T-helper 2 cell treated with Interferon-gamma antibody and Interleukin-4, amounts not matched to agents 100 ng/mL and 5 ng/mL, for 36 hours (primary cell): ENCODE results near the gene CPNE7. TPM values are rescaled to one million over a fixed set of nuclear protein-coding genes. Genes with fewer than 3 reads are reported as not detected.

Source experiments
- intact Hi-C: fragments of 100-400 bp; cut with micrococcal nuclease; formaldehyde crosslinking; loops from one replicate; pipeline ENCODE4 v1.15.1; 2023
- total RNA-seq: library from RNA; stranded (reverse); gene quantifications from 2 replicates; pipeline ENCODE4 v1.2.3, GENCODE V29; 2022

CPNE7 gene
- total RNA-seq, 1 donor from 2014 or later = 3.8 TPM

- intact Hi-C loops = no loop called here
These were observed 26.4 kb upstream of the CPNE7 start for GRCh38 chr16:89549007-89549700.

DNA sequence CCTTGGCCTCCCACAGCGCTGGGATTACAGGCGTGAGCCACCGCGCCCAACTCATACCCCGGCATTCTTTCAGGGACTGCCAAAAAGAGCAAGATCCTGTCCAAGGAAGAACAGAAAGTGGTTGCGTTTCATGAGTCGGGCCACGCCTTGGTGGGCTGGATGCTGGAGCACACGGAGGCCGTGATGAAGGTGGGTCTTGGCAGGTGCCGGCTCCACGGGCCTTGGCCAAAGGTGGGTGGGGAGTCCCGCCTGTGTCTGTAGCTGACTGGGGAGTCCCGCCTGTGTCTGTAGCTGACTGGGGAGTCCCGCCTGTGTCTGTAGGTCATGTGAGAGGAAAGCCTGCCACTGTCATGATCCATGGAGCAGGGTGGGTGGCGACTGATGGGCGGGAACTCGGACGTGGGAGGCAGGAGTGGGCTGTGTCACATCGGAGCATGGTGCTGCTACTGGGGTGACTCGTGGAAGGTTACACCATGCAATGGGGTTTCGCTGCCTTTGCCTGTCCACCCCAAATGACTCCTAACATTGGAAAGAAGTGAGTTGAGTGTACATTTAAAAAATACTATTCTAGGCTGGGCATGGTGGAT, 25.0 kb upstream of the CPNE7 start:
- intact Hi-C loops = no loop called here

DNA sequence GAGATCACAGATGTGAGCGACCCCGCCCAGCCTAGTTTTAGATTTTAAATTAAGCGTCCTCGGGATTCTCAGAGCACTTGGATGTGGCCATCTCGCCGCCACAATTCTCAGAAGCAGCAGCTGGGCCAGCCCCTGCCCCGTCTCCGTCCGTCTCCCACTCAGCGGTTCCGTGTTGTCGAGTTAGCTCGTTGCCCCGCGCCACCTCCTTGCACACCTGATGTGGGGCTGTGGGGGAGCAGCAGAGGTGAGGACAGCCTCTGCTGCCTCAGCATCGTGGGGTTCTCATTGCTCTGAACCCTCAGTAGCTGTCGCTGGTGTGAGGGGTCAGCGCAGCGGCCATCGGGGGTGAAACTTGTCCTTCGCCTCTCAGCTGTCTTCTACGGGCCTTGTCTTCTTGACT, 23.2 kb upstream of the CPNE7 start:
- intact Hi-C loops = no loop called here

DNA sequence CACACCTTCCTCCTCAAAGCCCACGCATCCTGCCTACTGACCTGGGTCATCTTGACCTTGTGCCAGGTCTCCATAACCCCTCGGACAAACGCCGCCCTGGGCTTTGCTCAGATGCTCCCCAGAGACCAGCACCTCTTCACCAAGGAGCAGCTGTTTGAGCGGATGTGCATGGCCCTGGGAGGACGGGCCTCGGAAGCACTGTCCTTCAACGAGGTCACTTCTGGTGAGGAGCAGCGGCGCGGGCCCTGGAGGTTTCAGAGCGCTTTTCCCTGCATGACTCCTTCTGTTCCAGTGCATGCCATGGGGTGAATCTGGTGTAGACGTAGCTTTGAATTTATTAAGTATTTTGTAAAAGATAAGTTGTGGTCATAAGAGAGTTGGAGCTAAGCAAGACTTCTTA, 22.6 kb upstream of the CPNE7 start:
- intact Hi-C loops = no loop called here

DNA sequence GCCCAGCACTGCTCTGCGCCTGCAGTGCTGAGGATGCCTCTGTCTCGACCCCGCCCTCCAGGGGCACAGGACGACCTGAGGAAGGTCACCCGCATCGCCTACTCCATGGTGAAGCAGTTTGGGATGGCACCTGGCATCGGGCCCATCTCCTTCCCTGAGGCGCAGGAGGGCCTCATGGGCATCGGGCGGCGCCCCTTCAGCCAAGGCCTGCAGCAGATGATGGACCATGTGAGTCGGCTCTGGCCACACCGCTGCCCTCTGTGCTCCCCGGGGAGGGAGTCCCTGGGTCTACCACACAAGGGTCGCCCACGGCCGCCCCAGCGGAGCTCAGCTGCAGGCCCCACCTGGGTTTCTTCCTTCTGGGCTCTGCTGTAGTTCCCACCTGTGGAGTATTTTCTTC, 21.8 kb upstream of the CPNE7 start:
- intact Hi-C loops = no loop called here

- intact Hi-C loops = no loop called here
These were observed 21.2 kb upstream of the CPNE7 start for GRCh38 chr16:89554343-89554742.

DNA sequence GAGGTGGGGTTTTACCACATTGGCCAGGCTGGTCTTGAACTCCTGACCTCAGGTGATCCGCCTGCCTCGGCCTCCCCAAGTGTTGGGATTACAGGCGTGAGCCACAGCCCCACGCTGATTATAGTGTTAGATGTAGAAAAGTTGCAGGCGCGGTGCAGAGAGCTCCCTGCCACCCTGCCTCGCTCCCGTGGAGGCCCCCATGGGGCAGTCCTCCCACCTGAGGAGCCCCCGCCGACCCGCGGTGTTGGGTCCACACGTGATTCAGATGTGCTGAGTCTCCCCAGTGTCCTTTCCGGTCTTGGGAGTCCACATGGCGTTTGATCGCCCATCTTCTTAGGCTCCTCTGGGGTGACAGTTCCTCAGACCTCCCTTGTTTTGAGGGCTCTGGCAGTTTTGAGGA, 20.3 kb upstream of the CPNE7 start:
- intact Hi-C loops = loop anchor here (5.0 kb wide), 1 partner anchor 238 kb away; no protein-coding TSS in a partner anchor

- intact Hi-C loops = loop anchor here (5.0 kb wide), 1 partner anchor 238 kb away; no protein-coding TSS in a partner anchor
These were observed 19.8 kb upstream of the CPNE7 start for GRCh38 chr16:89555780-89556179.

DNA sequence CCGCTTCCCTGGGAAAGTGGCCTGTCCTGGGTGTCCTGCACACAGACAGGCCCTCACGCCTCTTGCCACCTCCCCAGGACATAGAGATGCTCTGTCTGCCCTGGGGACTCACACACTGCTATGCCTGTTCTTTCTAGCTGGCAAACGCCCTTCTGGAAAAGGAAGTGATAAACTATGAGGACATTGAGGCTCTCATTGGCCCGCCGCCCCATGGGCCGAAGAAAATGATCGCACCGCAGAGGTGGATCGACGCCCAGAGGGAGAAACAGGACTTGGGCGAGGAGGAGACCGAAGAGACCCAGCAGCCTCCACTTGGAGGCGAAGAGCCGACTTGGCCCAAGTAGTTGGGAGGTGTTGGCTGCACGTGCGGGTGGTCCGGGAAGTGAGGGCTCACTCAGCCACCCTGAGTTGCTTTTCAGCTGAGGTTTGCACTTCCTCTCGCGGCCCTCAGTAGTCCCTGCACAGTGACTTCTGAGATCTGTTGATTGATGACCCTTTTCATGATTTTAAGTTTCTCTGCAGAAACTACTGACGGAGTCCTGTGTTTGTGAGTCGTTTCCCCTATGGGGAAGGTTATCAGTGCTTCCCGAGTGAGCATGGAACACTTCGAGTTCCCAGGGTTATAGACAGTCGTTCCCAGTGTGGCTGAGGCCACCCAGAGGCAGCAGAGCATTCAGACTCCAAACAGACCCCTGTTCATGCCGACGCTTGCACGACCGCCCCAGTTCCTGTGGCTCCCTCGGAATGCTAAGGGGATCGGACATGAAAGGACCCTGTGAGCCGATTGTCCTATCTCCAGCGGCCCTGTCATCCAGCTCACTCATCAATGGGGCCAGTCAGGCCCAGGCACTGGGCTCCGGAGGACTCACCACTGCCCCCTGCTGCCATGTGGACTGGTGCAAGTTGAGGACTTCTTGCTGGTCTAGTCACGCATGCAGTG, 18.5 kb upstream of the CPNE7 start:
- intact Hi-C loops = loop anchor here (1.0 to 5.0 kb wide), 2 partner anchors 224 to 240 kb away; no protein-coding TSS in a partner anchor

DNA sequence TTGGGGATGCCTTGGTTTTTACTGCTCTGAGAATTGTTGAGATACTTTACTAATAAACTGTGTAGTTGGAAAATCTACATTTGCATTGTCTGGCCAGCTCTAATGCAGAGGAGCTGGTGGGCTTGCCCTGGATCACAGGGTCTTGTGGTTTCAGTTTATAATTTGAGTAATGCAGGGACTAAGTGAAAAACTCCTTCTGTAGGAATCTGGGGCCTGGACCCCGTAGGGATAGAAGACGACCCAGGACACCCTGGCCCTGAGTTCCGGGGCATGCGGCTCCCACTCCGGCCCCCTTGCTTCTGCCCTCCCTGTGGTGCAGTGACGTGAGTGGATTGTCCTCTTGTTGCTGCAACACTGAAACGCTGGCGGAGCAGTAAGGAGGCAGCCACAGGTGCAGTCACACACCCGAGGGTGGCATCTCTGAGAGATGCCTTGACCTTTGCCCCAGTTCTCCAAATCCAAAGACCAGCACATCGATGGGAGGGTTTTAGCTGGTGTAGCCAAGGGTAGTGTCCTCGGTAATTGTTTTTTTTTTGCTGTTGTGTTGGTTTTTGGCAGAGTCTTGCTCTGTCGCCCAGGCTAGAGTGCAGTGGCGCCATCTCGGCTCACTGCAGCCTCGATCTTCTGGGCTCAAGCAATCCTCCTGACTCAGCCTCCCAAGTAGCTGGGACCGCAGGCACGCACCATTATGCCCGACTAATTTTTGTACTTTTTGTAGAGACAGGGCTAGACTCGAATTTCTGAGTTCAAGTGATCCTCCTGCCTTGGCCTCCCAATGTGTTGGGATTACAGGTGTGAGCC, 17.7 kb upstream of the CPNE7 start:
- intact Hi-C loops = loop anchor here (1.0 to 5.0 kb wide), 2 partner anchors 225 to 241 kb away; no protein-coding TSS in a partner anchor

DNA sequence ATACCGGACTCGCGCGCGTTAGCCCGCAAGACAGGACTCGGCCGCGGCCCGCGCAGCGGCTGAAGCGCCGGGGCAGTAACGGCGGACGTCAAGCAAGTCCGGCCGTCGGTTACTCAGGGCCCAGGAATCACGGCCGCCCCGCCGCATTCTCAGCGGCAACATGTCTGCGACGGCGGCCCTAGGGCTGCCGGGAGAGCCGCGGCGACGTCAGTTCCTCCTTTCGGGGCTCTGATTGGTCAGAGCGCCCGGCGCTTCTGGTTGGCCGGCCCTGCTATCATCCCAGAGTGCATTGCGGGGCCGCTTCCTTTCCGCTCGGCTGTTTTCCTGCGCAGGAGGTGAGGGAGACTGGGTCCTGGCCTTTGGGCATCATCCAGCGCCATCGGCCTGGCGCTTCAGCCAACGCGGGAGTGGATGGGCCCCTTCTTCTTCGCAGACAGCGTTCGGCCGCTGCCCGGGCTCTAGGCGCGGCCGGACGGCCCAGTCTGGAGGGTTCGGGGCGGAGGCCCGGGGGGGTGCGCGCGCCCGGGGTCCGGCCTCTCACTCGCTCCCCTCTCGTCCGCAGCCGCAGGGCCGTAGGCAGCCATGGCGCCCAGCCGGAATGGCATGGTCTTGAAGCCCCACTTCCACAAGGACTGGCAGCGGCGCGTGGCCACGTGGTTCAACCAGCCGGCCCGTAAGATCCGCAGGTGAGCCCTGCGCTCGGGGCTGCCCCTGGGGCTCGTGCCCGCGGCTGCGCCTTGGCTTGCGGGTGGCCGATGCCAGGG, 15.0 kb upstream of the CPNE7 start, which contains the start of gene RPL13:
RPL13 (plus strand) TSS at position 305 of the 764 bp plus-strand sequence; CDS start at position 583, 278 bp downstream.
- intact Hi-C loops = loop anchor here (1.0 to 10.0 kb wide), 5 partner anchors 55 to 304 kb away; partner anchors contain the start of genes ANKRD11, CHMP1A, SPATA33 and VPS9D1

GRCh38 chr16:89561142-89561883, 14.2 kb upstream of the CPNE7 start:
- intact Hi-C loops = loop anchor here (2.0 to 10.0 kb wide), 4 partner anchors 71 to 303 kb away; partner anchors contain the start of genes ANKRD11, CHMP1A, SPATA33 and VPS9D1

DNA sequence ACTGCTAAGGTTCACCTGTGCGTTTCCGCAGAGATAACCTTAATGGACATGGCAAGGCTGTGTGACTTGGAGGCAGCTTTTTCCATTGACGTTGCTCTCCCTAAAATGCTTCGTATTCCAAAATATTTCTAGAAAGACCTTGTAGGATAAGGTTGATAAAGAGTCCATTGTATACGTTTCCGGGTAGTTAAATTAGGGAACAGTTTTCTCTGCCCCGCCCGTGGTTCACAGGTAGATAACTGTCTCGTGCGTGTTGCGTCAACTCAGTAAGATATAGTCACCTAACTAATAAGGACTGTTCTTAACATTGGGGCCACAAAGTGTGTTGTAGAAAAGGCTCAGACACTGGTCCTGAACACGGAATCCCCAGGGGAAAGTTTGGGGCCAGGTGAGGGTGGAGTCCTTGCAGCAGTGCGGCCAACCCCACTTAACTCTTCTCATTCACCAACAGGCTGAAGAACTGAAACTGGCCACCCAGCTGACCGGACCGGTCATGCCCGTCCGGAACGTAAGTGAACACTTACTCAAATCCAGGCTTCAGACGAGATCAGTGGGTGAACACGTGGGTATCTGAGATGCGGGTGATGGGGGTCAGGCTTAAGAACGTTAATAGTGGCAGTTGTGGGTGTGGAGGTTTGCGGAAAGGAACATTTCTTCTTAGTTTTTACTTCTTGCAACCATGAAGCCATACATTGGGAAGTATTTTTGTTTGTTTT, 13.5 kb upstream of the CPNE7 start:
- intact Hi-C loops = loop anchor here (2.0 to 10.0 kb wide), 4 partner anchors 71 to 303 kb away; partner anchors contain the start of genes ANKRD11, CHMP1A, SPATA33 and VPS9D1

DNA sequence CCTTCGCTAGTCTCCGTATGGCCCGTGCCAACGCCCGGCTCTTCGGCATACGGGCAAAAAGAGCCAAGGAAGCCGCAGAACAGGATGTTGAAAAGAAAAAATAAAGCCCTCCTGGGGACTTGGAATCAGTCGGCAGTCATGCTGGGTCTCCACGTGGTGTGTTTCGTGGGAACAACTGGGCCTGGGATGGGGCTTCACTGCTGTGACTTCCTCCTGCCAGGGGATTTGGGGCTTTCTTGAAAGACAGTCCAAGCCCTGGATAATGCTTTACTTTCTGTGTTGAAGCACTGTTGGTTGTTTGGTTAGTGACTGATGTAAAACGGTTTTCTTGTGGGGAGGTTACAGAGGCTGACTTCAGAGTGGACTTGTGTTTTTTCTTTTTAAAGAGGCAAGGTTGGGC, 12.6 kb upstream of the CPNE7 start:
- intact Hi-C loops = loop anchor here (5.0 to 10.0 kb wide), 3 partner anchors 94 to 302 kb away; partner anchors contain the start of genes CHMP1A, SPATA33, VPS9D1 and ZNF276

GRCh38 chr16:89563639-89564392, 11.7 kb upstream of the CPNE7 start:
- intact Hi-C loops = loop anchor here (5.0 to 10.0 kb wide), 3 partner anchors 93 to 301 kb away; partner anchors contain the start of genes CHMP1A, SPATA33, VPS9D1 and ZNF276

GRCh38 chr16:89564476-89565255, 10.9 kb upstream of the CPNE7 start:
- intact Hi-C loops = loop anchor here (5.0 to 10.0 kb wide), 3 partner anchors 93 to 300 kb away; partner anchors contain the start of genes CHMP1A, SPATA33, VPS9D1 and ZNF276

DNA sequence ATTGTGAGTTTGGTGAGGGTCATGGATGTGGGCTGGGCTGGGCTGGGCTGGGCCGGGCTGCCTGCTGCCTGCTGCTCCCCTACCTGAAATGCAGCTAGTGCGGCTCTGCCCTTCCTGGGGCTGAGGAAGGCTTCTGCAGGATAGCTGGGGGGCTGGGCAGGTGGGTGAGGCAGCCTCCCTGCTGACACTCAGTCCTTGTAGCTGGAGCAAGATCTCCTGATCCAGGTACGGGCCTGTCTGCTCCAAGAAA, 10.4 kb upstream of the CPNE7 start:
- intact Hi-C loops = loop anchor here (10.0 kb wide), 2 partner anchors 160 to 300 kb away; partner anchors contain the start of genes VPS9D1 and ZNF276
